Left kidney (tissue), 8 donors: ENCODE results near the gene CHAC1. TPM values are rescaled to one million over a fixed set of nuclear protein-coding genes. Genes with fewer than 3 reads are reported as not detected.

ENCODE experiments used
- DNase-seq: peaks from one replicate; pipeline ENCODE4 v3.0.0-alpha.2; 2013
- long read RNA-seq, 8 donors: transcript quantifications; one replicate each; lab custom pipeline, GENCODE V29; 2026
- polyA plus RNA-seq: library from polyadenylated mRNA; unstranded; fragments of 120-200 nt; gene quantifications from one replicate; pipeline ENCODE4 v1.2.1, GENCODE V29; 2013; ENCODE audit not compliant: insufficient read length

CHAC1 gene
- polyA plus RNA-seq, result 2.4 TPM
- long read RNA-seq, donor 1, partial matches to known transcripts, result 0 of 1 reads
- long read RNA-seq, donor 1, other reads (novel, unspliced or antisense), result 0 of 1 reads
- long read RNA-seq, donor 2, result 0 reads
- long read RNA-seq, donor 3, partial matches to known transcripts, result 0 of 1 reads
- long read RNA-seq, donor 3, other reads (novel, unspliced or antisense), result 0 of 1 reads
- long read RNA-seq, donor 4, result 0 reads
- long read RNA-seq, donor 5, partial matches to known transcripts, result 0 of 1 reads
- long read RNA-seq, donor 5, other reads (novel, unspliced or antisense), result 0 of 1 reads
- long read RNA-seq, donor 6, partial matches to known transcripts, result 0 of 3 reads
- long read RNA-seq, donor 6, other reads (novel, unspliced or antisense), result 0 of 3 reads
- long read RNA-seq, donor 7, result 0 reads
- long read RNA-seq, donor 8, result 0 reads

GRCh38 chr15:40952901-40953712 lies at the start of gene CHAC1:
Gene CHAC1, plus strand, starts transcription at chr15:40953471. Its CDS starts 113 bp downstream, at chr15:40953584.
- peak; percentile 90 for DNase-seq

- no peak for DNase-seq
Measured at GRCh38 chr15:40904552-40905201, 48.6 kb upstream of the CHAC1 start.

GRCh38 chr15:40906091-40906990 lies 46.9 kb upstream of the CHAC1 start:
- DNase-seq, result no peak

GRCh38 chr15:40906991-40907802 lies 46.1 kb upstream of the CHAC1 start:
- DNase-seq, result no peak

- DNase-seq, result no peak
Measured at GRCh38 chr15:40908095-40908494, 45.2 kb upstream of the CHAC1 start.

GRCh38 chr15:40909662-40910630 lies 43.3 kb upstream of the CHAC1 start:
- no peak for DNase-seq

- DNase-seq, result peak; percentile 83
Measured at GRCh38 chr15:40911141-40911540, 42.1 kb upstream of the CHAC1 start.

- no peak for DNase-seq
Measured at GRCh38 chr15:40911693-40912092, 41.6 kb upstream of the CHAC1 start.

- no peak for DNase-seq
Measured at GRCh38 chr15:40912478-40912877, 40.8 kb upstream of the CHAC1 start.

- no peak for DNase-seq
Measured at GRCh38 chr15:40914013-40914412, 39.3 kb upstream of the CHAC1 start.

GRCh38 chr15:40914486-40914885 lies 38.8 kb upstream of the CHAC1 start:
- DNase-seq, result no peak

GRCh38 chr15:40915116-40915661 lies 38.1 kb upstream of the CHAC1 start:
- DNase-seq, result no peak

- no peak for DNase-seq
Measured at GRCh38 chr15:40915679-40916078, 37.6 kb upstream of the CHAC1 start.

GRCh38 chr15:40917585-40917984 lies 35.7 kb upstream of the CHAC1 start:
- no peak for DNase-seq

GRCh38 chr15:40918146-40918798 lies 35.0 kb upstream of the CHAC1 start:
- no peak for DNase-seq

- DNase-seq, result no peak
Measured at GRCh38 chr15:40918799-40919392, 34.4 kb upstream of the CHAC1 start.

- DNase-seq, result no peak
Measured at GRCh38 chr15:40921949-40922607, 31.2 kb upstream of the CHAC1 start.

GRCh38 chr15:40922608-40923005 lies 30.7 kb upstream of the CHAC1 start:
- no peak for DNase-seq
